OCI-LY1 (cell line): ENCODE measurements around the gene TDRD12.

ENCODE experiments used
- H2AFZ ChIP-seq: fragments of 200-600 bp; sonication (generic), shearing (Covaris generic); 2 replicates; pipeline ENCODE4 v1.6.0; 2014; ENCODE audit warnings: antibody characterized with exemption, mild to moderate bottlenecking, low read length
- H3F3A ChIP-seq: fragments of 200-600 bp; sonication (generic), shearing (Covaris generic); 2 replicates; pipeline ENCODE4 v1.6.0; 2014; ENCODE audit warnings: mild to moderate bottlenecking, antibody characterized with exemption, low read length, moderate library complexity; ENCODE audit not compliant: insufficient read depth
- H3K27ac ChIP-seq: fragments of 200-600 bp; sonication (generic); 2 replicates; pipeline ENCODE4 v1.5.1; 2014; ENCODE audit warnings: low read length, mixed run types, mild to moderate bottlenecking, low read depth; ENCODE audit not compliant: poor library complexity, severe bottlenecking
- H3K27me3 ChIP-seq: fragments of 200-600 bp; sonication (generic); 2 replicates; pipeline ENCODE4 v1.6.0; 2014; ENCODE audit warnings: antibody characterized with exemption, mild to moderate bottlenecking, low read length, moderate library complexity; ENCODE audit not compliant: insufficient read depth
- H3K36me3 ChIP-seq: fragments of 200-600 bp; sonication (generic); 2 replicates; pipeline ENCODE4 v1.6.1; 2014; ENCODE audit warnings: mild to moderate bottlenecking, antibody characterized with exemption, low read length, moderate library complexity, mixed read lengths; ENCODE audit not compliant: insufficient read depth
- H3K4me1 ChIP-seq: fragments of 200-600 bp; sonication (generic); 2 replicates; pipeline ENCODE4 v1.5.1; 2014; ENCODE audit warnings: mild to moderate bottlenecking, low read length, moderate library complexity; ENCODE audit not compliant: insufficient read depth, severe bottlenecking
- H3K4me2 ChIP-seq: fragments of 200-600 bp; sonication (generic), shearing (Covaris generic); 2 replicates; pipeline ENCODE4 v1.6.1; 2014; ENCODE audit warnings: low read length
- H3K4me3 ChIP-seq: fragments of 200-600 bp; sonication (generic); 2 replicates; pipeline ENCODE4 v1.5.1; 2014; ENCODE audit warnings: low read length, low read depth, mild to moderate bottlenecking, mixed read lengths; ENCODE audit not compliant: poor library complexity, severe bottlenecking
- H3K79me2 ChIP-seq: fragments of 200-600 bp; shearing (Covaris generic); 2 replicates; pipeline ENCODE4 v1.6.1; 2016; ENCODE audit warnings: mixed run types, low read length, mixed read lengths; ENCODE audit not compliant: insufficient read depth
- H3K9ac ChIP-seq: fragments of 200-600 bp; sonication (generic), shearing (Covaris generic); 2 replicates; pipeline ENCODE4 v1.6.1; 2014; ENCODE audit warnings: mild to moderate bottlenecking, low read length, mixed read lengths
- H3K9me2 ChIP-seq: fragments of 200-600 bp; sonication (generic), shearing (Covaris generic); 2 replicates; pipeline ENCODE4 v1.6.1; 2014; ENCODE audit warnings: low read depth, mild to moderate bottlenecking, low read length, mixed read lengths
- H3K9me3 ChIP-seq: fragments of 200-600 bp; shearing (Covaris generic); 2 replicates; pipeline ENCODE4 v1.6.1; 2014; ENCODE audit warnings: low read length, mixed read lengths
- H4K20me1 ChIP-seq: fragments of 200-600 bp; sonication (generic), shearing (Covaris generic); 2 replicates; pipeline ENCODE4 v1.6.0; 2016; ENCODE audit warnings: mild to moderate bottlenecking, low read length; ENCODE audit not compliant: insufficient read depth
- EZH2 ChIP-seq: fragments of 200-600 bp; sonication (generic), shearing (Covaris generic); IDR thresholded peaks from 2 replicates; pipeline ENCODE4 v1.8.0; 2017; ENCODE audit warnings: borderline replicate concordance, mixed run types, mild to moderate bottlenecking, antibody characterized with exemption, low read length, moderate library complexity, mixed read lengths
- TF ChIP-seq, protein P1 (sequence below): fragments of 200-600 bp; sonication (generic), shearing (Covaris generic); IDR thresholded peaks from 2 replicates; pipeline ENCODE4 v1.5.1; 2017; ENCODE audit warnings: mild to moderate bottlenecking, antibody characterized with exemption, low read length, moderate library complexity, mixed read lengths

The TDRD12 gene

DNA sequence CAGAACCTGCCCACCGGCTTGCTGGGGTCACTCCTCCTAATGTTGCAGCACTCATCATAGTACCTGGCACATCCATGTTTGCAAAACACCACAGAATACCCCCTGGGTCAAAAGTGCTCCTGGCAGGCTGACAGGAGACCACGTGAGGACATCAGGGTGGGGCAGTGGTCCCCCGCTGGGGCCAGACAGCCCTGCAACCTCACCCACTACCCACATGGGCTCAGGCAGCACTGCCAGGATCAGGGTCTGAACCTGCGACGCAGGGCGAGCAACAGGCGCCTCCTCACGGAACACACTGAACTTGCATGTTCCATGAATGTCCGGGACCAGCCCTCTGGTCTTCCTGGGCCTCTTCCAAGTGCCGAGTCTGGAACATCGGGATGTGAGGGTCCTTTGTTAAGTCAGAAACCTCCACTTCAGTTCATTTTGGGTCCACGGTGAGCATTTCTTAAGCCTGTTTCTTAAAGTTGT is 151.4 kb downstream of the TDRD12 start:
- no peak overlapping the region for H3K4me3 ChIP-seq

DNA sequence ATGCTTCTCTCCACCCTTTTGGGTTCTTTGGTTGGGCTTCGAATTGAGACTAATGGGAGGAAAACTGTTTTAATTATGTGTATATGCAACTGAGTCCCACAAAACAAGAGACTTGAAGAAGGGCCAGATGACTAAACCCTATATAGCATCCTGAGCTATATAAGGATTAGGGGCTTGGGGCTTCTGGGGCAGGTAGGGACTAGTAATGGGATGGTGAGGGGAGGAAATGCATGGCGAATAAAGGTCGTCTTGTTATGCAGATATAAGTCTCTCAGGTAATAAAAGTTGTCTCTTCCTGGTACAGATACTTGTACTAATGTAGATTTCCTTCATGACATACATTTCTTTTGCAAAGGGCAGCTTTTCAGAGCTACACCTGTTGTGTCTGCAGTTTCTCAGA is 152.8 kb downstream of the TDRD12 start:
- H3K27ac ChIP-seq = no peak overlapping the region
- no peaks in the 10 kb centered on the region for H3F3A ChIP-seq
- H3K27me3 ChIP-seq = no peaks in the 10 kb centered on the region
- H3K4me3 ChIP-seq = no peak overlapping the region
- H3K9ac ChIP-seq = no peak overlapping the region
- no peak overlapping the region for H3K4me2 ChIP-seq
- no peaks in the 10 kb centered on the region for H4K20me1 ChIP-seq
- no peaks in the 10 kb centered on the region for H3K36me3 ChIP-seq
- no peaks in the 10 kb centered on the region for H3K9me3 ChIP-seq
- no peaks in the 10 kb centered on the region for H3K4me1 ChIP-seq
- TF ChIP-seq, protein P1, sequence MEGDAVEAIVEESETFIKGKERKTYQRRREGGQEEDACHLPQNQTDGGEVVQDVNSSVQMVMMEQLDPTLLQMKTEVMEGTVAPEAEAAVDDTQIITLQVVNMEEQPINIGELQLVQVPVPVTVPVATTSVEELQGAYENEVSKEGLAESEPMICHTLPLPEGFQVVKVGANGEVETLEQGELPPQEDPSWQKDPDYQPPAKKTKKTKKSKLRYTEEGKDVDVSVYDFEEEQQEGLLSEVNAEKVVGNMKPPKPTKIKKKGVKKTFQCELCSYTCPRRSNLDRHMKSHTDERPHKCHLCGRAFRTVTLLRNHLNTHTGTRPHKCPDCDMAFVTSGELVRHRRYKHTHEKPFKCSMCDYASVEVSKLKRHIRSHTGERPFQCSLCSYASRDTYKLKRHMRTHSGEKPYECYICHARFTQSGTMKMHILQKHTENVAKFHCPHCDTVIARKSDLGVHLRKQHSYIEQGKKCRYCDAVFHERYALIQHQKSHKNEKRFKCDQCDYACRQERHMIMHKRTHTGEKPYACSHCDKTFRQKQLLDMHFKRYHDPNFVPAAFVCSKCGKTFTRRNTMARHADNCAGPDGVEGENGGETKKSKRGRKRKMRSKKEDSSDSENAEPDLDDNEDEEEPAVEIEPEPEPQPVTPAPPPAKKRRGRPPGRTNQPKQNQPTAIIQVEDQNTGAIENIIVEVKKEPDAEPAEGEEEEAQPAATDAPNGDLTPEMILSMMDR = no peak
- no peak for TF ChIP-seq EZH2
- H2AFZ ChIP-seq = no peak overlapping the region
- no peaks in the 10 kb centered on the region for H3K79me2 ChIP-seq
- no peaks in the 10 kb centered on the region for H3K9me2 ChIP-seq

More for the DNA sequence above, 151.4 kb downstream of the TDRD12 start:
- Histone ChIP-seq H3K36me3 (no peaks in the 10 kb centered on the region), H2AFZ (no peak overlapping the region), H3K27ac (no peak overlapping the region), H3F3A (no peaks in the 10 kb centered on the region), H3K9me3 (no peaks in the 10 kb centered on the region), H3K9ac (no peak overlapping the region), H3K79me2 (no peaks in the 10 kb centered on the region), H3K27me3 (no peaks in the 10 kb centered on the region), H3K4me2 (no peak overlapping the region), H3K9me2 (no peaks in the 10 kb centered on the region), H3K4me1 (no peaks in the 10 kb centered on the region), H4K20me1 (no peaks in the 10 kb centered on the region)
- TF ChIP-seq, protein P1 = no peak
- TF ChIP-seq EZH2 = no peak

DNA sequence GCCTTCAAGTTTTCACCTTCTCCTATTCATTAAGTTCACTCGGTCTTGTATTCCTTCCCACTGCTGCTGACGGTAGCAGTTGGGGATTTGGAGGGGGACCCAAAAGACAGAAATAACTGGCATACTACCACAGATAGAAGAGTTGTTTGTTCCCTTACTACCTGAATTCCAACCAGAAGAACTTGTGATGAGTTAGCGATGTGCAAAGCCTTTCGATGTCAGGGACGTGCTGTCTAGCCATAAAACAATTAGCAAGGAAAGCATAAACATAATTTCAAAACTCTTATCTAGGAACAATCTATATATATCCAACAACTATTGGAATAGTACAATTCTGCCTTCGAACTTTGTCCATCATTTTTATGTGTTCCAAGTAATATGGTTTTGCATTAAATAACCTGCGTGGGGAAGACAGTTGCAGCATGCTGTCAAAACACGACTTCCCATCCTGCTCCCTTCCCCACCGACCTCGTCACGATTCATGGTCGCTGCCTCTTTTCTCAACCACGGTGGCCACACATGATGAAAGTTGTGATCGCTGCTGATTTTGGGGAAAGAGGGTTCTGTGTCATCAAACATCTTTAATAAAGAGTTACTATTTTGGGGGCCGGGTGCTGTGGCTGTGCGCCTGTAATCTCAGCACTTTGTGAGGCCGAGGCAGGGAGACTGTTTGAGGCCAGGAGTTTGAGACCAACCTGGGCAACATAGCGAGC is 153.8 kb downstream of the TDRD12 start:
- Histone ChIP-seq H3F3A (no peaks in the 10 kb centered on the region), H2AFZ (no peak overlapping the region), H4K20me1 (no peaks in the 10 kb centered on the region), H3K27me3 (no peaks in the 10 kb centered on the region), H3K4me1 (no peaks in the 10 kb centered on the region), H3K9ac (no peak overlapping the region), H3K4me3 (no peak overlapping the region), H3K9me3 (no peaks in the 10 kb centered on the region), H3K9me2 (no peaks in the 10 kb centered on the region), H3K36me3 (no peaks in the 10 kb centered on the region), H3K27ac (no peak overlapping the region), H3K79me2 (no peaks in the 10 kb centered on the region), H3K4me2 (no peak overlapping the region)
- TF ChIP-seq EZH2 = no peak
- TF ChIP-seq, protein P1 = no peak
